ENCODE measurements around the gene TAS2R10.
"Not testable (repeated sequence)": the region's sequence is repeated elsewhere in the genome, so short reads cannot be mapped to it uniquely, and the experiment has no call there.

TAS2R10 gene

DNA sequence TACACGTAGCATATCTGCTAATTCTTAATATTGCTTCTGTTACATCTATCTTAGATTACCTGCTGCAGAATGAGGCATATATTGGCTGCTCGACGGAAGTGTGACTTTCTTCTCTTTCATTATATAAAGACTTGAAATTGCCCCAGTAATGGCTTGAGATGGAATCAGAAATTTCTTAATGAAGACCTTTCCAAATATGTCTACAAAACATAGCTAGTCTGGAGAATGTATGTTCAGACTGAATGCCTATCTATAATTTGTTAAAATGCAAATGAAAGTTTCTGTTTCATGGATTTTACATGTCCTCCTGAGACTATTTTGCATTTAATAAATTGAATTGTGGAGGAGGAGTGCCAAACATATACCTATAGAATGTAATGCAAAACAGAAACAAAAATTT is at the start of gene TAS2R10:
TSS of gene TAS2R10 (minus strand) at position 101 of the 400 bp plus-strand sequence. CDS start at position 12, 89 bp downstream.
- no peak for DNase-seq

DNA sequence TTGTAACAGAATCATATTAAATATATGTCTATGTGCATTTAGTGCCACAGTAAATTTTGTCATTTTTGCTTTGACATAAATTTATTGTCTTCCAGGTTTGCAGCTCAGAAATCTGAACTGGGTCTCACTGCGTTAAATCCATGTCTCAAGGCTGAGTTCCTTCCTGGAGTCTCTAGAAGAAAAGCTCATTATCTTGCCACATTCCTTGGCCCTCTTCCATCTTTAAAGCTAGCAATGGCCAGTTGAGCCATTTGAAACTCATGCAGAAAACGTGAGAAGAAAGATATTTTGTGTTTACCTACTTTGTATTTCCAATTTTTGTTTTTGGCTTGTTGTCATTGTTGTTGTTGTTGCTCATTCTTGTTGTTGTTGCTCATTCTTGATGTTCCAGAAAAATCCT is 47.2 kb upstream of the TAS2R10 start:
- DNase-seq, result no peak

DNA sequence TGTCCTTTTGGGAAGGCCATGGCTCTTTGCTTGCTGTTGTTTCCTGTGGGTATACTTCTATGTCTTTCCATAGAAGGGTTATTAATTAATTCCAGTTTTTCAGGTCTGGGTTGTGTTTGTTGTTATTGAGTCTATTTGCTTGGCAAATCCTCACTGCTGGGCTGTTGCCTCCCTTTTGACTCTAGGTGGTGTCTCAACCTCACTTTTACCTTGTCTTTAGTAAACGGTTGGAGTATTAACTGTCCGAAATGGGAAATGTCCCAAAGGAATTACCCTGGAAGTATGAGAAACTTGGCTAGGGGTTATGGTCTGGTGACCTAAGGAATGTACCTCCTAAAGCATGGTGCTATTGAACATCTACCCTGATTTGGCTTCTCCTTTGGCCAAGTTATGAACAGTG is 41.2 kb upstream of the TAS2R10 start:
- DNase-seq, result no peak

DNA sequence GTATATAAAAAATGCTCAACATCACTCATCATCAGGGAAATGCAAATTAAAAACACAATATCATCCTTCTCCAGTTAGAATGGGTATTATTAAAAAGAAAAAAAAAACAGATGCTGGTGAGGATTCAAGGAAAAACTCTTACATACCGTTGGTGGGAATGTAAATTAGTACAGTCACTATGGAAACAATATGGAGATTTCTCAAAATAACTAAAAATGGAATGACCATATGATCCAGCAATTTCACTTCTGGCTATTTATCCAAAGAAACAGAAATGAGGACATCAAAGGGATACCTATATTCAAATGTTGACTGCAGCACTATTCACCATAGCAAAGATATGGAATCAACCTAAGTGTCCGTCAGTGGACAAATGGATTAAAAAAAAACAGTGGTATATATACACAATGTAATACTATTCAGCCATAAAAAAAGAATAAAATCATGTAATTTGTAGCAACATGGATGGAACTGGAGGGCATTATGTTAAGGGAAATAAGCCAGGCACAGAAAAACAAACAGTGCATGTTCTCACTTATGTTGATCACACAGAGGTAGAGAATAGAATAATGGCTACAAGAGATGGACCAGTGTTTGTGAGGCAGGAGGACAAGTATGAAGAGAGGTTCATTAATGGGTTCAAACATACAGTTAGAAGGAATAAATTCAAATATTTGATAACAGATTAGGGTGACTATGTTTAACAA is 37.5 kb upstream of the TAS2R10 start:
- DNase-seq, result no peak

DNA sequence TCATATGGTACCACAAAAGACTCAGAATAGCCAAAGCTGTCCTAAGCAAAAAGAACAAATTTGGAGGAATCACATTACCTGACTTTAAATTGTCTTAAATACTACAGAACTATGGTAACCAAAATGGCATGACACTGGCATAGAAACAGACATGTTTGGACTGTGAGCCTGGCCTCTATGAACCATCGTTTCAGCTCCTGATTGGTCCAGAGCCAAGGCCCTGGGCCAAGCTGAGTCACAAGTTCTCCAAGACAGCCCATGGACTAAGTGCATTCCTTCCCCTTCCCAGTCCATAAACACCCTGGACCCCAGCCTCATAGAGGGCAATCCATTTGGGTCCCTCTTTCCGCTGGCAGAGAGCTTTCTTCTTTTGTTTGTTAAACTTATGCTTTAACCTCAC is 35.2 kb upstream of the TAS2R10 start:
- no peak for DNase-seq

DNA sequence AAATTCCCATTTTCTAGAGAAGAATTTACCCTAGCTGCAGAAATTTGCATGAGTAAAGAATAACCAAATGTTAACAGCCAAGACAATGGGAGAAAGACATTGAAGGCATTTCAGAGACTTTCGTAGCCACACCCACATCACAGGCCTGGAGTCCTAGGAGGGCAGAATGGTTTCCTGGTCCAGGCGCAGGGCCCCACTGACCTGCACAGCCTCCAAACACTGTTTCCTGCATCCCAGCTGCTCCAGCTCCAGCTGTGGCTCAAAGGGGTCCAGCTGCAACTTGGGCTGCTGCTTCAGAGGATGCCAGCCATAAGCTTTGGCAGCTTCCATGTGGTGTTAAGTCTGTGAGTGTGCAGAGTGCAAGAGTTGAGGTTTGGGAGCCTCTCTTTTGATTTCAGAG is 29.6 kb upstream of the TAS2R10 start:
- DNase-seq, result no peak

GRCh38 chr12:10853776-10854175 is 27.6 kb upstream of the TAS2R10 start:
- DNase-seq, result no peak

DNA sequence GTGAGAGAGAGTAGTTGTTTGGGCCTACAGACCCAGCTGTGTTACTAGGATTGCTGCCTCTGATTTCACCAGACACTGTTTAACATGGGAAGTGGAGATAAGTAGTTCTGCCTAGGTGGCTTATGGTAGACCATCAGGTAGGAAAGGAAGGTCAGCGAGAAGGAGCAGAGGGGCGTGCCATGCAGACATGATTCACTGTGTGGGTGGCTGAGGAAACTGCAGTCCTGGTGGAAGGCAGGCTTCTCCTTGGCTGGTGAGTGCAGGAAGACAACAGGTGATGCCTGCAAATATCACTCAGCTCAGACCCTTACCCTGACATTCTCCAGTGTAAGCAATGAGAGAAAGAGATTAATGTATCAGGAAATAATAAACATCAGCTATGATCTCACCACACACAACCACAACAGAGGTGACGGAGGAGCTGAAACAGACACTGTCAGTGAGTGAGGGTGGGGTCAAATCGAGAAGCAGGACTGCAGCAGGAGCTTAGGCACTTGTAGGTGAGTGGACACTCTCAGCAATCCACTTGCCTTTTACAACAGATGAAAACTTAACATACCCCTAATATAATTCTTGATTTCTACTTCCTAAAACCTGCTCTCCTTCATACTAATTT is 25.2 kb upstream of the TAS2R10 start:
- DNase-seq, result no peak

- DNase-seq, result peak; percentile 40
These were observed 23.3 kb upstream of the TAS2R10 start, which contains the start of gene PRR4 for GRCh38 chr12:10849425-10849878. Gene PRR4, minus strand, starts transcription at chr12:10849475. Its CDS starts 38 bp downstream, at chr12:10849437.

- no peak for DNase-seq
These were observed 21.6 kb upstream of the TAS2R10 start for GRCh38 chr12:10847744-10848143.

DNA sequence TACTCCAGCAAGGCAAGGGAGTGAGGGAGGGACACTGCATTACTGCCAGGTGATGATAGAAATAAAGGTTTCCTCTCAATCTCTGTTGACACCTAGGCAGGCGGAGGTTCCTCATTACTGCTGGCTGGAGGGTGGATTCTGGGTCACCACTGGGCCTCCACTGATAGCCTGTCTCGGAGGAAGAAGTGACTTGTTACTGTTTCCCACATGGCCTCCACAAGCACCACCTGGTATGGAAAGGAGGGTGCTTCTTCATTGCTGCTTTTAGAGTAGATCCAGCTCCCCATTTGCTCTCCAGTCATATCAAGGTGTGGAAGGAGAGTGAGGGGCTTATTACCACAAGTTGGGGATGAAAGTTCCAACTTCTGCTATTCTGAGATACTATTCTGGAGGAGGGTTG is 16.7 kb upstream of the TAS2R10 start:
- no peak for DNase-seq

- no peak for DNase-seq
These were observed 12.3 kb upstream of the TAS2R10 start for GRCh38 chr12:10838461-10838860.

GRCh38 chr12:10829994-10830393 is 3.8 kb upstream of the TAS2R10 start:
- DNase-seq, result no peak

DNA sequence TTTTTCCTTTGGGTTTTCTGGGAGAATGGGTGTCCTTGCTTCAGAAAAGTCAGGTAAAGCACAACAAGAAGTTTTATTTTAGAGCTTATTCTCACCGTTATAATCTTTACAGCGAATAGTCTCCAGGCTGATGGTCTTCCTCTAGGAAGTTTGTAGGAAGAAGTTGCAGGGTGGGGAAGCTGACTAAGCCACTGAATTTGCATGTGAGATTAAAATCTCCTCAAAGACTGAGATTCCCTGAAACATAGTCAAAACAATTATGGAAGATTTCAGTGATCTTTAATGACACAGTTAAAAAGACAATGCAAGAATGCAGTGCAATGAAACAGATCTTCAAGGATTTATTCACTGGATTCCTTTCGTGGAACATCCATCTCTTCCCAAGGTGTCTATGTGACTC is 1.2 kb downstream of the TAS2R10 start:
- no peak for DNase-seq

- no peak for DNase-seq
These were observed 14.1 kb downstream of the TAS2R10 start for GRCh38 chr12:10811883-10812536.

DNA sequence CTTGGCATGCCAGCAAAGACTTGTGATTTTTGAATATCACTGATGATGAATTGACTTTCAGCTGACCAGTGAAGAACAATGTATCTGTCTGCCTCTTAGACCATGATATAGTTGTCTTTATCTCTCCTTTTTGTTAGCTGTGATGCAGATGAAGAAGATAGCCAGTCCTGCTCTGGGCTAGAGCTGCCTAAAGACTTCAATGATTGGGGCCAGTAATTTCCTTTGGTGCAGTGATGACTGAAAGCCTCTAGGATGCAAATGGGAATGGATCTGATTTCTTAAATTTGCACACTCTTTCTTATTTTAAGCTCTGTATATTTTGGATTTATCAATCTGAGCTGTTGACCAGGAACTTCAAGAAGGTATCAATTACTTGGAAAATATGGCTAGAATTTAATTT is 16.1 kb downstream of the TAS2R10 start, which contains the start of gene TAS2R9:
TSS of gene TAS2R9 (minus strand) at position 101 of the 400 bp plus-strand sequence. CDS start at position 8, 93 bp downstream.
- no peak for DNase-seq

- no peak for DNase-seq
These were observed 19.0 kb downstream of the TAS2R10 start, which contains the start of gene TAS2R8 for GRCh38 chr12:10807186-10807585. Gene TAS2R8, minus strand, starts transcription at chr12:10807286. Its CDS starts 306 bp downstream, at chr12:10806980.

GRCh38 chr12:10802587-10802986 is 23.6 kb downstream of the TAS2R10 start, which contains the start of gene TAS2R7:
Gene TAS2R7, minus strand, starts transcription at chr12:10802627. Its CDS starts 57 bp downstream, at chr12:10802570.
- DNase-seq, result no peak

GRCh38 chr12:10801741-10802140 is 24.4 kb downstream of the TAS2R10 start:
- no peak for DNase-seq

DNA sequence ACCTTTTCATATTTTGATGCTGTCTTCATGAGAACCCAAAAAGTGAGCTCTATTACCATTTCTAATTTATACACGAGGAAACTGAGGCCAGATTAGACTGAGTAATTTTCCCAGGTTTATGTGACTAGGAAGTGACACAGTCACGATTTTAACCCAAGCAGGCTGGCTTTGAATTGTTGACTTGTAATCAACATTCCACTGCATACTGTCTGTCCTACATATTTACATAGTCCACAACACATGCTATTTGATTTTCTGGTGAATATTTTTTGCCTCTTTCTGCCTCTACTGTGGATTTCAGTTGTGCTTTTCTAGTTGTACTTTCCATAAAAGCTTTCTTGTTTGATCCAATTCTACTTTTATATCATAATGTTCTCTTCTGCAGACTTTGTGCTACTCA is 31.9 kb downstream of the TAS2R10 start:
- no peak for DNase-seq

DNA sequence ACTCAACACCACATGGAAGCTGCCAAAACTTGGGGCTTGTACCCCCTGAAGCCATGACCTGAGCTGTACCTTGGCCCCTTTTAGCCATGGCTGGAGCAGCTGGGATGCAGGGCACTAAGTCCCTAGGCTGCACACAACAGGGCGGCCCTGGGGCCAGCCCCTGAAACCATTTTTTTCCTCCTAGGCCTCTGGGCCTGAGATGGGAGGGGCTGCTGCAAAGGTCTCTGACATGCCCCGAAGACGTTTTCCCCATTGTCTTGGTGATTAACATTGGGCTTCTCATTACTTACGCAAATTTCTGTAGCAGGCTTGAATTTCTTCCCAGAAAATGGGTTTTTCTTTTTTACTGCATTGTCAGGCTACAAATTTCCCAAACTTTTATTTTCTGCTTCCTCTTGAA is 34.4 kb downstream of the TAS2R10 start:
- DNase-seq, result not testable (repeated sequence)

GRCh38 chr12:10783252-10783651 is 42.9 kb downstream of the TAS2R10 start:
- no peak for DNase-seq

DNA sequence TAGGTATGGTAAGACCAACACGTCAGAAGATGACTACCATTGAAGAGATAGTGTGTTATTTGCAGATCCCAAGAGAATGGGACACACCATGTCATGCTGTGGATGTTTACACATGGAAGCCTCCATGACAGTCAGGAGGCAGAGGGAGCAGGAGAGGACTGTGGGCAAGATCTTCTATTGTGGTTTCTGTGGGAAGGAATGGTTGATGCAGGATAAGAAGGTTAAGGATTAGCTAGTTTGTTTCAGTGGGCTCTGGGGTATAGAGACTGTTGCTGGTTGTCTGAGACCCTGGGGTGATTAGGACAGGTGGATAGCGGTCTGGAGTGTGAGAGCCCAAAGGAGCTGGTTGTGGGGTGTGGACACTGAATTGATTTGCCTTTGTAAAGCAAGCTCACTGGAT is 47.1 kb downstream of the TAS2R10 start:
- DNase-seq, result no peak
